ENCODE measurements around the gene TMEM258. TPM values are rescaled to one million over a fixed set of nuclear protein-coding genes. Genes with fewer than 3 reads are reported as not detected.
A peak's percentile ranks its signal among the peaks of the same experiment; 100 is the strongest.

Gene TMEM258
- total RNA-seq, 1 donor: 76.4 TPM

- no peak for TF ChIP-seq CTCF (IDR thresholded peaks at IDR 0.05; ENCODE audit: insufficient read depth, low read depth, low read length)
Observed at GRCh38 chr11:61832207-61832606, 39.8 kb upstream of the TMEM258 start.

GRCh38 chr11:61830237-61831105, 38.1 kb upstream of the TMEM258 start:
- peak; percentile 65 for DNase-seq (ENCODE audit: low read depth)
- peak overlapping the region; percentile 98 for H3K4me3 ChIP-seq (ENCODE audit: low read depth, low read length)

More at GRCh38 chr11:61832207-61832606, 39.8 kb upstream of the TMEM258 start:
- no peak for DNase-seq (ENCODE audit: low read depth)
- no peak overlapping the region for H3K4me3 ChIP-seq (ENCODE audit: low read depth, low read length)

GRCh38 chr11:61829806-61830205, 37.4 kb upstream of the TMEM258 start:
- H3K4me3 ChIP-seq (ENCODE audit: low read depth, low read length): peak overlapping the region; percentile 98
- TF ChIP-seq CTCF (IDR thresholded peaks at IDR 0.05; ENCODE audit: insufficient read depth, low read depth, low read length): no peak
- no peak for DNase-seq (ENCODE audit: low read depth)

More at GRCh38 chr11:61830237-61831105, 38.1 kb upstream of the TMEM258 start:
- no peak for TF ChIP-seq CTCF (IDR thresholded peaks at IDR 0.05; ENCODE audit: insufficient read depth, low read depth, low read length)

- H3K4me3 ChIP-seq (ENCODE audit: low read depth, low read length): peak overlapping the region; percentile 98
- TF ChIP-seq CTCF (IDR thresholded peaks at IDR 0.05; ENCODE audit: insufficient read depth, low read depth, low read length): peak; percentile 45
- DNase-seq (ENCODE audit: low read depth): peak; percentile 57
Observed at GRCh38 chr11:61828629-61829407, 36.4 kb upstream of the TMEM258 start.

GRCh38 chr11:61828379-61828628, 35.9 kb upstream of the TMEM258 start:
- DNase-seq (ENCODE audit: low read depth): no peak
- H3K4me3 ChIP-seq (ENCODE audit: low read depth, low read length): peak overlapping the region; percentile 98
- TF ChIP-seq CTCF (IDR thresholded peaks at IDR 0.05; ENCODE audit: insufficient read depth, low read depth, low read length): no peak

- TF ChIP-seq CTCF (IDR thresholded peaks at IDR 0.05; ENCODE audit: insufficient read depth, low read depth, low read length): no peak
- DNase-seq (ENCODE audit: low read depth): peak; percentile 99
- H3K4me3 ChIP-seq (ENCODE audit: low read depth, low read length): peak within 1 kb of the TSS; percentile 98
Observed at GRCh38 chr11:61827571-61828378, 35.4 kb upstream of the TMEM258 start, which contains the start of gene FADS2. FADS2 (plus strand) TSS chr11:61828300; CDS start chr11:61828391, 91 bp downstream.

Data from fibroblast of villous mesenchyme (primary cell).